ENCODE measurements around the gene SAE1. TPM values are rescaled to one million over a fixed set of nuclear protein-coding genes. Genes with fewer than 3 reads are reported as not detected.
A peak's percentile ranks its signal among the peaks of the same experiment; 100 is the strongest.
"Not testable (repeated sequence)": the region's sequence is repeated elsewhere in the genome, so short reads cannot be mapped to it uniquely, and the experiment has no call there.

The SAE1 gene
- total RNA-seq, 4 donors from 2014 or later, result 27.3 to 85.4 (median 51.8) TPM

DNA sequence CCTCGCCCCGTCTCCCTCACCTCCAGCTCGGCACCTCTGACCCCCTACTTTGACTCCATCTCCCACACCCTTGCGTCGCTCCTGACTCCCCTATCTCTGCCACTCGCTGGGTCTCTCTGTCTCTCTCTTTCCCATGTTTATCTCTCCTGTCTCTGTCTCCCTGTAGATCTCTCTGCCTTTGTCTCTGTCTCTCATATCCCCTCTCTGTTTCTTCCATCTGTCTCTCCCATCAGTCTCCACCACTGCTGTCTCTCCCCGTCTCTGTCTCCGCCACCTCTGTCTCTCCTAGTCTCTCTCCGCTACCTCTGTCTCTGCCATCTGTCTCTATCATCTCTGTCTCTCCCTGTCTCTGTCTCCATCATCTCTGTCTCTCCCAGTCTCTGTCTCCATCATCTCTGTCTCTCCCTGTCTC is 112.7 kb downstream of the SAE1 start:
- WGBS, 2 donors (ENCODE audit: low coverage in 1 of 2), result 11 to 19% methylated on average over 5 to 8 of the region's 9 CpGs
- Histone ChIP-seq H3K36me3 (no peaks in the 10 kb centered on the region), H3K27me3 (peaks cover 23% of the 10 kb centered on the region), H3K9me3 (no peaks in the 10 kb centered on the region), H3K4me3 (peak overlapping the region in 2 of 4 donors; percentile 19 to 20), H3K27ac (peak overlapping the region; percentile 58 to 80 (median 74)), H3K4me1 (peaks cover 8 to 45% (median 38%) of the 10 kb centered on the region in 4 donors)
- DNase-seq, result no peak
- TF ChIP-seq EP300 (IDR thresholded peaks at IDR 0.05; ENCODE audit: low read depth) (no peak), POLR2A (IDR thresholded peaks at IDR 0.05) (no peak), POLR2AphosphoS5 (IDR thresholded peaks at IDR 0.05) (no peak)
- TF ChIP-seq, protein P1, sequence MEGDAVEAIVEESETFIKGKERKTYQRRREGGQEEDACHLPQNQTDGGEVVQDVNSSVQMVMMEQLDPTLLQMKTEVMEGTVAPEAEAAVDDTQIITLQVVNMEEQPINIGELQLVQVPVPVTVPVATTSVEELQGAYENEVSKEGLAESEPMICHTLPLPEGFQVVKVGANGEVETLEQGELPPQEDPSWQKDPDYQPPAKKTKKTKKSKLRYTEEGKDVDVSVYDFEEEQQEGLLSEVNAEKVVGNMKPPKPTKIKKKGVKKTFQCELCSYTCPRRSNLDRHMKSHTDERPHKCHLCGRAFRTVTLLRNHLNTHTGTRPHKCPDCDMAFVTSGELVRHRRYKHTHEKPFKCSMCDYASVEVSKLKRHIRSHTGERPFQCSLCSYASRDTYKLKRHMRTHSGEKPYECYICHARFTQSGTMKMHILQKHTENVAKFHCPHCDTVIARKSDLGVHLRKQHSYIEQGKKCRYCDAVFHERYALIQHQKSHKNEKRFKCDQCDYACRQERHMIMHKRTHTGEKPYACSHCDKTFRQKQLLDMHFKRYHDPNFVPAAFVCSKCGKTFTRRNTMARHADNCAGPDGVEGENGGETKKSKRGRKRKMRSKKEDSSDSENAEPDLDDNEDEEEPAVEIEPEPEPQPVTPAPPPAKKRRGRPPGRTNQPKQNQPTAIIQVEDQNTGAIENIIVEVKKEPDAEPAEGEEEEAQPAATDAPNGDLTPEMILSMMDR (IDR thresholded peaks at IDR 0.05), result no peak
- in situ Hi-C loops (cut with MboI; ENCODE audit: low pct_ligation_motif_present in 1 of 4, low pct_unique_long_range_greater_than_20kb in 1 of 4, low sequenced_read_pairs in 3 of 4), result loop anchor here in 2 of 4 donors (10.0 kb wide), 2 partner anchors 89 to 99 kb away; no protein-coding TSS in a partner anchor
- intact Hi-C loops (cut with DNase I; ENCODE audit: low total_unique reads), result no loop called here

DNA sequence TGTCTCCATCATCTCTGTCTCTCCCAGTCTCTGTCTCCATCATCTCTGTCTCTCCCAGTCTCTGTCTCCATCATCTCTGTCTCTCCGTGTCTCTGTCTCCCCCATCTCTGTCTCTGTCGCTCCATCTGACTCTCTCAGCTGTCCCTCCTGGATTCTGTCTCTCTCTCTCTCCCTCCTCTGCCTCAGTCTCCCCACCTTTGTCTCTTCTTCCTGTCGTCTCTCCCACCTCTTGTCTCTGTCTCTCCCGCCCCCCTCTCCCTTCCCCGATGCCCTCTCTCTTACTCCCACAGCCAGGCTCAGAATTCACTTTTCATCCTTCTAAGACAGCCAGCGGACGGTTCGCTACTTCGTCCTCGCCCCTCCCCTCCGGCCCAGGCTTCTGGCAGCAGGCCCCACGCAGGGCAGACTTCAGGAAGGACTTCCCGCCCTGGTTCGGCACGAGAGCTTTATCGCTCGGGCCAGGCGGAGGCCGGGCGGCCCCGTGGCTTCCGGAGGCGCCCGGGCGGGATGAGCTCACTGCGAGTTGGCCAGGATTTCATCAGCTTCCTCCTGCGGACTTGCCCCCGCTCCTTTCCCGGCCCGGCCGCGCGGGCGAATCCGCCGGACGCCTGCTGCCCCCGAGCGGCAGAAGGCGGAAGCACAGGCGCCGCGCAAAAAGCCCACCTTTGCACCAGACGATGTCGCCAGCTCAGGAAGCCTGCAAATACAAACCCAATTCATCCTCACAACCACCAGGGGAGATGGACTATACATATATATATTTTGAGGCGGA is 113.3 kb downstream of the SAE1 start:
- H3K27ac ChIP-seq, result peak overlapping the region; percentile 58 to 80 (median 74)
- no peaks in the 10 kb centered on the region for H3K9me3 ChIP-seq
- no peaks in the 10 kb centered on the region for H3K36me3 ChIP-seq
- peak; percentile 92 for DNase-seq
- intact Hi-C loops (cut with DNase I; ENCODE audit: low total_unique reads), result no loop called here
- in situ Hi-C loops (cut with MboI; ENCODE audit: low pct_ligation_motif_present in 1 of 4, low pct_unique_long_range_greater_than_20kb in 1 of 4, low sequenced_read_pairs in 3 of 4), result loop anchor here in 2 of 4 donors (10.0 kb wide), 2 partner anchors 89 to 99 kb away; no protein-coding TSS in a partner anchor
- 2 to 18% methylated on average over 2 to 34 of the region's 46 CpGs for WGBS, 2 donors (ENCODE audit: low coverage in 1 of 2)
- peaks cover 20% of the 10 kb centered on the region for H3K27me3 ChIP-seq
- peak; percentile 39 for TF ChIP-seq POLR2A (IDR thresholded peaks at IDR 0.05)
- TF ChIP-seq EP300 (IDR thresholded peaks at IDR 0.05; ENCODE audit: low read depth), result no peak
- peak; percentile 38 to 80 (median 72) for TF ChIP-seq POLR2AphosphoS5 (IDR thresholded peaks at IDR 0.05)
- TF ChIP-seq, protein P1 (IDR thresholded peaks at IDR 0.05), result peak; percentile 97 to 99 (median 99)
- peak overlapping the region; percentile 15 to 30 (median 18) for H3K4me3 ChIP-seq
- peaks cover 8 to 45% (median 38%) of the 10 kb centered on the region in 4 donors for H3K4me1 ChIP-seq

DNA sequence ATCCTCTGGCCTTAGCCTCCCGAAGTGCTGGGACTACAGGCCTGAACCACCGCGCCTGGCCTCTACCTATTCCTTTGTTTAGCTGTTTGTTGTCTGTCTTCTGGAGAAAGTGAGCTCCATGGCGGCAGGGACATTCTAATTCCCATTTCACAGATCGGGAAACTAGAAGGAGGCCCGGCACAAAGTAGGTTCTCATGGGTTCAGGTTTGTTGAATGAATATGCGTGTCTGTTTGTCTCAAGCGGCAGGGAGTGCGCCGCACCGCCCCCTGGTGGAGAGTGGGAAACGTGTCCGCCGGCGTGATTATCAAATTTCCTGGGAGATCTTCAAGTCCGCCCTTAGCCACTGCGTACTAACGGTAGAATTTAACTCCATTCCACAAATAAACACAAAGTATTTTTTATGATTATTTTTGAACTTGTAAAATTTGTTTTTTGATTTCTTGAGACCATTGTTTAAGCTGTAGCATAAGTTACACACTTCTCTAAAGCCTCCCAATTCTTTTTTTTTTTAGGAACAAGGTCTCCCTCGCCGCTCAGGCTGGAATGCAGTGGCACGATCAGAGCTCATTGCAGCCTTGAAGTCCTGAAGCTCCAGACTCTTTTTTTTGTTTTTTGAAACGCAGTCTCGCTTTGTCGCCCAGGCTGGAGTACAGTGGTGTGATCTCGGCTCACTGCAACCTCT is 116.8 kb downstream of the SAE1 start:
- Histone ChIP-seq H3K27ac (no peak overlapping the region), H3K4me1 (peaks cover 8 to 27% (median 22%) of the 10 kb centered on the region in 4 donors), H3K9me3 (no peaks in the 10 kb centered on the region), H3K4me3 (no peak overlapping the region), H3K36me3 (no peaks in the 10 kb centered on the region), H3K27me3 (no peaks in the 10 kb centered on the region)
- in situ Hi-C loops (cut with MboI; ENCODE audit: low pct_ligation_motif_present in 1 of 4, low pct_unique_long_range_greater_than_20kb in 1 of 4, low sequenced_read_pairs in 3 of 4), result loop anchor here (5.0 to 10.0 kb wide), 5 partner anchors 40 to 103 kb away; no protein-coding TSS in a partner anchor
- 26 to 34% methylated on average over 14 to 25 of the region's 25 CpGs for WGBS, 2 donors (ENCODE audit: low coverage in 1 of 2)
- intact Hi-C loops (cut with DNase I; ENCODE audit: low total_unique reads), result loop anchor here (5.0 kb wide), 1 partner anchor 100 kb away; no protein-coding TSS in a partner anchor
- DNase-seq, result peak; percentile 85
- no peak for TF ChIP-seq POLR2A (IDR thresholded peaks at IDR 0.05)
- TF ChIP-seq, protein P1 (IDR thresholded peaks at IDR 0.05), result peak; percentile 92 to 97 (median 94)

DNA sequence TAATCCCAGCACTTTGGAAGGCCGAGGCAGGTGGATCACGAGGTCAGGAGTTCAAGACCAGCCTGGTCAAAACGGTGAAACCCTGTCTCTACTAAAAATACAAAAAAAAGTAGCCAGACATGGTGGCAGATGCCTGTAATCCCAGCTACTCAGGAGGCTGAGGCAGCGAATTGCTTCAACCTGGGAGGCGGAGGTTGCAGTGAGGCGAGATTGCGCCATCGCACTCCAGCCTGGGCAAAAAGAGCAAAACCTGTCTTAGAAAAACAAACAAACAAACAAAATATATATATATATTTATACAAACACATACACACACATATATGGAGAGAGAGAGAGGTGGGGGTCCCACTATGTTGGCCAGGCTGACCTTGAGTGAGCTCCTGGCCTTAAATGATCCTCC is 122.4 kb downstream of the SAE1 start:
- H3K4me3 ChIP-seq; H3K36me3 ChIP-seq; H3K27me3 ChIP-seq; DNase-seq; H3K27ac ChIP-seq; intact Hi-C loops (cut with DNase I; ENCODE audit: low total_unique reads); H3K9me3 ChIP-seq; in situ Hi-C loops (cut with MboI; ENCODE audit: low pct_ligation_motif_present in 1 of 4, low pct_unique_long_range_greater_than_20kb in 1 of 4, low sequenced_read_pairs in 3 of 4): not testable (repeated sequence)
- WGBS, 2 donors (ENCODE audit: low coverage in 1 of 2), result 84 to 91% methylated on average over 8 of the region's 8 CpGs
- H3K4me1 ChIP-seq, result peaks cover 3 to 16% (median 14%) of the 10 kb centered on the region in 4 donors
